ENCODE measurements around the gene ALPK1. TPM values are rescaled to one million over a fixed set of nuclear protein-coding genes. Genes with fewer than 3 reads are reported as not detected.

The ALPK1 gene
- total and polyA plus RNA-seq, 2 of the 4 experiments (the other 2 are of a cell fraction), result 3.3 to 7.9 TPM

DNA sequence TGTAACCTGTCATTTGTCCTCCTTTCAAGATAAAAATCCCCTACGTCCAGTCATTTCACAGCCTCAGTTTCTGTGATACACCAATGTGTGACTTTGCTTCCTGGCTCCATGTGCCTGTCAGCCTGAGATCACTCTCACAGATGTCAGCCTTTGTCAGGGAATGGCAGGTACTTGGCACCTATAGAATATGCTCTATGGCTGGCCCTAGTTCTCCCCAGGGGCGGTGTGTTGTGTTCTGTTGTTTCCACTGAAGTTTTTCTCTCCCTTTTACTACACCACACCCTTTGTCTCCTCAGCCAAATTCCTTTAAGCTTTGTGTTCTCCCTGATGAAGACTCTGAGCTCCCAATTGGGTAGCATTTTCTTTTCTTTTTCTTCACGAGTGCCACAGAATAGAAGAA lies 81.7 kb downstream of the ALPK1 start:
- no peak for ATAC-seq (ENCODE audit: low read depth)
- no CpG with 5 or more reads among the region's 3 CpGs for WGBS, 2 experiments (ENCODE audit: extremely low coverage in 2 of 2, insufficient read length in 1 of 2)

More for the DNA sequence above, 81.7 kb downstream of the ALPK1 start:
- Histone ChIP-seq H4K20me1 (ENCODE audit: insufficient read depth, low read length) (no peaks in the 10 kb centered on the region), H3K23ac (ENCODE audit: low read depth, low read length) (no peak overlapping the region; the same call in 1 of the 2 replicates), H3K27me3 (ENCODE audit: control insufficient read depth, insufficient read depth, low read length) (no peaks in the 10 kb centered on the region), H4K91ac (ENCODE audit: insufficient read depth, low read depth, low read length) (no peak overlapping the region), H2AK5ac (ENCODE audit: low read depth, low read length) (no peak overlapping the region), H3K9me3 (ENCODE audit: control insufficient read depth, insufficient read depth, low read length) (no peaks in the 10 kb centered on the region), H3K9me1 (ENCODE audit: insufficient read depth, low read length) (no peaks in the 10 kb centered on the region; the same call in 1 of the 2 replicates), H3K14ac (replicated peaks; ENCODE audit: low read depth, low read length) (no peak overlapping the region), H3K9ac (ENCODE audit: low read depth, low read length) (no peak overlapping the region), H3K4me3 (ENCODE audit: insufficient read depth, low read depth, low read length) (no peak overlapping the region), H3K18ac (ENCODE audit: low read depth, low read length) (no peak overlapping the region), H2AK9ac (replicated peaks; ENCODE audit: low read depth, low read length, poor library complexity) (no peak overlapping the region), H4K8ac (ENCODE audit: low read depth in 2 of 2, low read length in 2 of 2) (no peak overlapping the region), H3K56ac (ENCODE audit: extremely low read depth, insufficient read depth, low read length) (no peak overlapping the region), H2AFZ (replicated peaks; ENCODE audit: low read length, poor library complexity) (peak overlapping the region; percentile 56), H3K79me1 (ENCODE audit: low read depth in 1 of 2, low read length in 2 of 2) (no peaks in the 10 kb centered on the region), H3K27ac (ENCODE audit: insufficient read depth, low read length) (no peak overlapping the region), H3K36me3 (ENCODE audit: control insufficient read depth, insufficient read depth, low read length) (peaks cover 4% of the 10 kb centered on the region; the same call in 1 of the 2 replicates), H2BK5ac (ENCODE audit: low read depth, low read length, poor library complexity, severe bottlenecking) (no peak overlapping the region), H3K4me2 (ENCODE audit: low read depth, low read length) (no peak overlapping the region), H3K4me1 (ENCODE audit: control insufficient read depth, insufficient read depth, low read length) (peaks cover 2% of the 10 kb centered on the region), H2BK120ac (ENCODE audit: low read depth, low read length) (no peak overlapping the region), H4K5ac (ENCODE audit: low read depth, low read length) (no peak overlapping the region), H2BK20ac (ENCODE audit: low read depth, low read length) (peak overlapping the region; percentile 46; the same call in 1 of the 2 replicates), H2BK15ac (ENCODE audit: low read depth, low read length) (no peak overlapping the region), H3K4ac (ENCODE audit: low read depth, low read length) (no peak overlapping the region)
- POLR2A ChIA-PET (ENCODE audit: unreplicated experiment), result no interaction called here
- no TSS peak for BruUV-seq (replicated peaks)
- DNase-seq, result no peak
- intact Hi-C loops (cut with micrococcal nuclease) (no loop called here), in situ Hi-C loops (cut with MboI; ENCODE audit: low sequenced_read_pairs) (no loop called here), dilution Hi-C loops (cut with HindIII; ENCODE audit: low sequenced_read_pairs, unreplicated experiment) (no loop called here)
- CTCF ChIA-PET, result no interaction called here
- TF ChIP-seq CHD1 (IDR thresholded peaks at IDR 0.05; ENCODE audit: low read depth, low read length) (no peak), RFX5 (IDR thresholded peaks at IDR 0.05; ENCODE audit: low read depth, low read length) (no peak)
- TF ChIP-seq, protein P1, sequence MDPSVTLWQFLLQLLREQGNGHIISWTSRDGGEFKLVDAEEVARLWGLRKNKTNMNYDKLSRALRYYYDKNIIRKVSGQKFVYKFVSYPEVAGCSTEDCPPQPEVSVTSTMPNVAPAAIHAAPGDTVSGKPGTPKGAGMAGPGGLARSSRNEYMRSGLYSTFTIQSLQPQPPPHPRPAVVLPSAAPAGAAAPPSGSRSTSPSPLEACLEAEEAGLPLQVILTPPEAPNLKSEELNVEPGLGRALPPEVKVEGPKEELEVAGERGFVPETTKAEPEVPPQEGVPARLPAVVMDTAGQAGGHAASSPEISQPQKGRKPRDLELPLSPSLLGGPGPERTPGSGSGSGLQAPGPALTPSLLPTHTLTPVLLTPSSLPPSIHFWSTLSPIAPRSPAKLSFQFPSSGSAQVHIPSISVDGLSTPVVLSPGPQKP (IDR thresholded peaks at IDR 0.05; ENCODE audit: borderline replicate concordance, low read depth, low read length), result no peak
